ENCODE measurements around the gene ZNF487. TPM values are rescaled to one million over a fixed set of nuclear protein-coding genes. Genes with fewer than 3 reads are reported as not detected.
"Not testable (repeated sequence)": the region's sequence is repeated elsewhere in the genome, so short reads cannot be mapped to it uniquely, and the experiment has no call there.

ZNF487 gene
- total RNA-seq, 1 donor from 2014 or later = 2.9 TPM

DNA sequence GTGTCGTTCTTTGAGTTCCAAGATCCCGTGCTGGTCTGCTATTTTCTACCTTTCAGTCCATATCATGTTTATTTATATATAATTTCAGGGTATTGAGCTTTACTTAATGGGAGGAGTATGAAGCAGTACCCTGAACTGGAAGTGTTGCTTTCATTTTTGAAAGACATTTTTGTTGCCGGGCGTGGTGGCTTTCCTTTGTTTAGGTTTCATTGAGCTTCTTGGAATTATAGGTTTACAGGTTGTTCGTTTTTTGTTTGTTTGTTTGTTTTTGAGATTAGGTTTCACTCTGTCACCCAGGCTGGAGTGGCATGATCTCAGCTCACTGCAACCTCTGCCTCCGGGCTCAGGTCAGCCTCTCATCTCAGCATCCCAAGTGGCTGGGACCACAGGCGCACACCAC is 7.4 kb downstream of the ZNF487 start:
- TF ChIP-seq, protein P1, sequence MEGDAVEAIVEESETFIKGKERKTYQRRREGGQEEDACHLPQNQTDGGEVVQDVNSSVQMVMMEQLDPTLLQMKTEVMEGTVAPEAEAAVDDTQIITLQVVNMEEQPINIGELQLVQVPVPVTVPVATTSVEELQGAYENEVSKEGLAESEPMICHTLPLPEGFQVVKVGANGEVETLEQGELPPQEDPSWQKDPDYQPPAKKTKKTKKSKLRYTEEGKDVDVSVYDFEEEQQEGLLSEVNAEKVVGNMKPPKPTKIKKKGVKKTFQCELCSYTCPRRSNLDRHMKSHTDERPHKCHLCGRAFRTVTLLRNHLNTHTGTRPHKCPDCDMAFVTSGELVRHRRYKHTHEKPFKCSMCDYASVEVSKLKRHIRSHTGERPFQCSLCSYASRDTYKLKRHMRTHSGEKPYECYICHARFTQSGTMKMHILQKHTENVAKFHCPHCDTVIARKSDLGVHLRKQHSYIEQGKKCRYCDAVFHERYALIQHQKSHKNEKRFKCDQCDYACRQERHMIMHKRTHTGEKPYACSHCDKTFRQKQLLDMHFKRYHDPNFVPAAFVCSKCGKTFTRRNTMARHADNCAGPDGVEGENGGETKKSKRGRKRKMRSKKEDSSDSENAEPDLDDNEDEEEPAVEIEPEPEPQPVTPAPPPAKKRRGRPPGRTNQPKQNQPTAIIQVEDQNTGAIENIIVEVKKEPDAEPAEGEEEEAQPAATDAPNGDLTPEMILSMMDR (IDR thresholded peaks at IDR 0.05) = no peak
- CTCF ChIA-PET = interaction anchor here (1.0 kb wide), 1 partner anchor 16 kb away, joined by 4 read pairs; no protein-coding TSS in a partner anchor
- intact Hi-C loops (cut with micrococcal nuclease) = no loop called here
- no peaks in the 10 kb centered on the region for H3K9me3 Mint-ChIP-seq
- no peak overlapping the region for H3K4me3 Mint-ChIP-seq
- H3K36me3 Mint-ChIP-seq (ENCODE audit: low read depth) = peaks cover 8% of the 10 kb centered on the region
- no peak for ATAC-seq (ENCODE audit: low read depth)
- H3K27ac Mint-ChIP-seq = no peak overlapping the region
- POLR2A ChIA-PET = no interaction called here
- DNase-seq = no peak
- no peaks in the 10 kb centered on the region for H3K27me3 Mint-ChIP-seq
- peaks cover 13% of the 10 kb centered on the region for H3K4me1 Mint-ChIP-seq

DNA sequence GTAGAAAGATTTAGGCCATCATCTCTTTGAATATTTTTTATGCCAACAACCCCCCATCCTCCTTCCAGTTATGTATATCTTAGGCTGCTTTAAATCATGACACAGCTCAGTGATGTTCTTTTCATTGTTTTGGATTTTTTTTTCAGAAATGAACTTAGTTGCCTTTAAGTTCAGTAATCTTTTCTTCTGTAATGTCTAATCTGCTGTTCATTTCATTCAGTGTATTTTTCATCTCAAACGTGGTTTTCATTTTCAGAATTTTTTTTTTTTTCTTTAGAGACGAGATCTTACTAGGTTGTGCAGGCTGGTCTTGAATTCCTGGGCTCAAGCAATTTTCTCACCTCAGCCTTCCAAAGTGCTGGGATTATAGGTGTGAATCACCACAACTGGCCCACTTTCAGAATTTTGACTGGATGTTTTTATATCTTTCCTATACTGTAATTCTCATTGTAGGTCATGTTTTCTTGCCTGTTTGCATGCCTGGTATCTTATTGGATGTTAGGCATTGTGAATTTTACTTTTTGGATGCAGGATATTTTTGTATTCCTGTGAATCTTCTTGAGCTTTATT is 8.1 kb downstream of the ZNF487 start:
- DNase-seq = no peak
- H3K27ac Mint-ChIP-seq = no peak overlapping the region
- POLR2A ChIA-PET = no interaction called here
- peaks cover 8% of the 10 kb centered on the region for H3K4me1 Mint-ChIP-seq
- no peaks in the 10 kb centered on the region for H3K27me3 Mint-ChIP-seq
- no peak overlapping the region for H3K4me3 Mint-ChIP-seq
- intact Hi-C loops (cut with micrococcal nuclease) = no loop called here
- no peak for ATAC-seq (ENCODE audit: low read depth)
- H3K9me3 Mint-ChIP-seq = no peaks in the 10 kb centered on the region
- peaks cover 8% of the 10 kb centered on the region for H3K36me3 Mint-ChIP-seq (ENCODE audit: low read depth)
- CTCF ChIA-PET = interaction anchor here (1.0 kb wide), 1 partner anchor 17 kb away, joined by 4 read pairs; no protein-coding TSS in a partner anchor
- TF ChIP-seq, protein P1 (IDR thresholded peaks at IDR 0.05) = no peak

DNA sequence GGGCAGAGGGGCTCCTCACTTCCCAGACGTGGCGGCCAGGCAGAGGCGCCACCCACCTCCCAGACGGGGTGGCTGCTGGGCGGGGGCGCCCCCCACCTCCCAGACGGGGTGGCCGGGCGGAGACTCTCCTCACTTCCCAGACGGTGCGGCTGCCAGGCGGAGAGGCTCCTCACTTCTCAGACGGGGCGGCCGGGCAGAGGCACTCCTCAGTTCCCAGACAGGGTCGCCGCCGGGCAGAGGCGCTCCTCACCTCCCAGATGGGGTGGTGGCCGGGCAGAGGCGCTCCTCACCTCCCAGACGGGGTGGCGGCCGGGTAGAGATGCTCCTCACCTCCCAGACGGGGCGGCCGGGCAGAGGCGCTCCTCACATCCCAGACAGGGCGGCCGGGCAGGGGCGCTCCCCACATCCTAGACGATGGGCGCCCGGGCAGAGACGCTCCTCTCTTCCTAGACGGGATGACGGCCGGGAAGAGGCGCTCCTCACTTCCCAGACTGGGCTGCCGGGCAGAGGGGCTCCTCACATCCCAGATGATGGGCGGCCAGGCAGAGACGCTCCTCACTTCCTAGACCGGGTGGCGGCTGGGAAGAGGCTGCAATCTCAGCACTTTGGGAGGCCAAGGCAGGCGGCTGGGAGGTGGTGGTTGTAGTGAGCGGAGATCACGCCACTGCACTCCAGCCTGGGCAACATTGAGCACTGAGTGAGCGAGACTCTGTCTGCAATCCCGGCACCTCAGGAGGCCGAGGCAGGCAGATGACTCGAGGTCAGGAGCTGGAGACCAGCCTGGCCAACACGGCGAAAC is 9.5 kb downstream of the ZNF487 start:
- H3K9me3 Mint-ChIP-seq; CTCF ChIA-PET; DNase-seq; ATAC-seq (ENCODE audit: low read depth); H3K36me3 Mint-ChIP-seq (ENCODE audit: low read depth); H3K4me1 Mint-ChIP-seq; H3K27ac Mint-ChIP-seq; intact Hi-C loops (cut with micrococcal nuclease); H3K4me3 Mint-ChIP-seq; H3K27me3 Mint-ChIP-seq: not testable (repeated sequence)
- POLR2A ChIA-PET = interaction anchor here (0.9 kb wide), 1 partner anchor 37 kb away, joined by 3 read pairs; the partner anchor contains the start of gene HNRNPF

DNA sequence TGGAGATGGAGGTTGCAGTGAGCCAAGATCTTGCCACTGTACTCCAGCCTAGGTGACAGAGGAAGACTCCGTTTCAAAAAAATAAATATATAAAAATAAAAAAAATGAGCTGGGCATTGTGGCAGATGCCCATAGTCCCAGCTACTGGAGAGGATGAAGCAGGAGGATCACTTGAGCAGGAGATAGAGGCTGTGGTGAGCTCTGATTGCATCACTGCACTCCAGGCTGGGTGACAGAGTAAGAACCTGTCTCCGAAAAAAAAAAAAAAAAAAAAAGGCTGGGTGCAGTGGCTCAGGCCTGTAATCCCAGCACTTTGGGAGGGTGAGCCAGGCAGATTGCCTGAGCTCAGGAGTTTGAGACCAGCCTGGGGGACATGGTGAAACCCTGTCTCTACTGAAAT is 11.8 kb downstream of the ZNF487 start:
- ChIA-PET POLR2A (interaction anchor here (0.6 to 1.6 kb wide), 6 partner anchors 12 to 1972 kb away, joined by 3 to 14 read pairs (median 6); partner anchors contain the start of genes HNRNPF and ZNF487), CTCF (interaction anchor here (1.1 kb wide), 1 partner anchor 9 kb away, joined by 7 read pairs; no protein-coding TSS in a partner anchor)
- ATAC-seq (ENCODE audit: low read depth) = no peak
- no peak for DNase-seq
- TF ChIP-seq, protein P1 (IDR thresholded peaks at IDR 0.05) = no peak
- peaks cover 23% of the 10 kb centered on the region for H3K4me1 Mint-ChIP-seq
- intact Hi-C loops (cut with micrococcal nuclease) = no loop called here
- H3K27me3 Mint-ChIP-seq = no peaks in the 10 kb centered on the region
- H3K4me3 Mint-ChIP-seq = no peak overlapping the region
- peaks cover 8% of the 10 kb centered on the region for H3K36me3 Mint-ChIP-seq (ENCODE audit: low read depth)
- H3K27ac Mint-ChIP-seq = peak overlapping the region; percentile 41
- H3K9me3 Mint-ChIP-seq = no peaks in the 10 kb centered on the region

DNA sequence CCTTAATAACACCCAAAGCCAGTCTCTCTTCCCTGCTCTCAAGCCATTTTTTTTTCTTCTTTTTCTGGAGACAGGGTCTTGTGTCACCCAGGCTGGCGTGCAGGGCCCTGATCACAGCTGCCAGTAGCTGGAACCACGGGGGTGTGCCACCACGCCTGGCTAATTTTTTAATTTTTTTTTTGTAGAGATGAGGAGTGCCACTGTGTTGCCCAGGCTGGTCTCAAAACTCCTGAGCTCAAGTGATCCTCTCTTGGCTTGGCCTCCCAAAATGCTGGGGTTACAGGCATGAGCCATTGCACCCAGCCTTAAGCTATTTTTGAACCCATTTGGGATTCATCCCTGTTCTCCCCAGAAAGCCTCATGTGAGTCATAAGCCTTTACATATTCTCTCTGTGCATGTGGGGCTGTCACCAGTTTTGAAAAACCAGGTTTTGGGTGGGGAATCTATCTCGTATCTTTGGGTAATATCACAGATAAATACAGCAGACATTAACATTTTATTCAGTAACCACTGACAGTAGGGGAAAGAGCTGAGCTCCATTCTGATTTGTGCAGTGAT is 15.5 kb downstream of the ZNF487 start:
- intact Hi-C loops (cut with micrococcal nuclease) = loop anchor here (1.0 kb wide), 1 partner anchor 670 kb away; the partner anchor contains the start of gene BMS1
- H3K4me1 Mint-ChIP-seq = peaks cover 44% of the 10 kb centered on the region
- peak overlapping the region; percentile 98 for H3K27ac Mint-ChIP-seq
- ATAC-seq (ENCODE audit: low read depth) (peak; percentile 1), DNase-seq (no peak)
- TF ChIP-seq, protein P1 (IDR thresholded peaks at IDR 0.05) = no peak
- no peaks in the 10 kb centered on the region for H3K9me3 Mint-ChIP-seq
- peak overlapping the region; percentile 69 for H3K4me3 Mint-ChIP-seq
- peaks cover 4% of the 10 kb centered on the region for H3K36me3 Mint-ChIP-seq (ENCODE audit: low read depth)
- H3K27me3 Mint-ChIP-seq = no peaks in the 10 kb centered on the region
- POLR2A ChIA-PET = interaction anchor here (0.7 to 2.4 kb wide), 12 partner anchors 10 to 330 kb away, joined by 3 to 25 read pairs (median 6); partner anchors contain the start of genes HNRNPF and ZNF487
- CTCF ChIA-PET = interaction anchor here (0.8 to 0.9 kb wide), 2 partner anchors 13 to 16 kb away, joined by 3 to 4 read pairs; partner anchors contain the start of gene ZNF487
